BE2C (cell line): ENCODE data around the gene NFKBIB.
A peak's percentile ranks its signal among the peaks of the same experiment; 100 is the strongest.

Experiments used
- DNase-seq: peaks from one replicate; pipeline ENCODE4 v3.0.0-alpha.2; 2020
- H3K27me3 ChIP-seq: fragments of 250-450 bp; sonication (Bioruptor Pico); 2 replicates; pipeline ENCODE4 v1.5.1; 2020; ENCODE audit warnings: mild to moderate bottlenecking
- H3K36me3 ChIP-seq: fragments of 250-450 bp; sonication (Bioruptor Pico); 2 replicates; pipeline ENCODE4 v1.5.1; 2020; ENCODE audit warnings: mild to moderate bottlenecking
- H3K4me1 ChIP-seq: fragments of 250-450 bp; sonication (Bioruptor Pico); 2 replicates; pipeline ENCODE4 v1.5.1; 2020
- H3K4me3 ChIP-seq: 2 replicates; pipeline ENCODE4 v1.5.1; 2011; ENCODE audit warnings: low read depth, low read length
- H3K9me3 ChIP-seq: fragments of 250-450 bp; sonication (Bioruptor Pico); 2 replicates; pipeline ENCODE4 v1.5.1; 2020
- TF ChIP-seq, protein P1 (sequence below): IDR thresholded peaks from 2 replicates; pipeline ENCODE4 v1.5.1; 2012; ENCODE audit warnings: mild to moderate bottlenecking, low read depth, low read length

The NFKBIB gene

GRCh38 chr19:38946229-38947010 lies 46.7 kb downstream of the NFKBIB start:
- no peak overlapping the region for H3K4me3 ChIP-seq
- H3K9me3 ChIP-seq, result no peaks in the 10 kb centered on the region
- TF ChIP-seq, protein P1, sequence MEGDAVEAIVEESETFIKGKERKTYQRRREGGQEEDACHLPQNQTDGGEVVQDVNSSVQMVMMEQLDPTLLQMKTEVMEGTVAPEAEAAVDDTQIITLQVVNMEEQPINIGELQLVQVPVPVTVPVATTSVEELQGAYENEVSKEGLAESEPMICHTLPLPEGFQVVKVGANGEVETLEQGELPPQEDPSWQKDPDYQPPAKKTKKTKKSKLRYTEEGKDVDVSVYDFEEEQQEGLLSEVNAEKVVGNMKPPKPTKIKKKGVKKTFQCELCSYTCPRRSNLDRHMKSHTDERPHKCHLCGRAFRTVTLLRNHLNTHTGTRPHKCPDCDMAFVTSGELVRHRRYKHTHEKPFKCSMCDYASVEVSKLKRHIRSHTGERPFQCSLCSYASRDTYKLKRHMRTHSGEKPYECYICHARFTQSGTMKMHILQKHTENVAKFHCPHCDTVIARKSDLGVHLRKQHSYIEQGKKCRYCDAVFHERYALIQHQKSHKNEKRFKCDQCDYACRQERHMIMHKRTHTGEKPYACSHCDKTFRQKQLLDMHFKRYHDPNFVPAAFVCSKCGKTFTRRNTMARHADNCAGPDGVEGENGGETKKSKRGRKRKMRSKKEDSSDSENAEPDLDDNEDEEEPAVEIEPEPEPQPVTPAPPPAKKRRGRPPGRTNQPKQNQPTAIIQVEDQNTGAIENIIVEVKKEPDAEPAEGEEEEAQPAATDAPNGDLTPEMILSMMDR, result no peak
- H3K4me1 ChIP-seq, result no peaks in the 10 kb centered on the region
- H3K27me3 ChIP-seq, result no peaks in the 10 kb centered on the region
- DNase-seq, result no peak
- H3K36me3 ChIP-seq, result peaks cover 5% of the 10 kb centered on the region; the same call in 1 of the 2 replicates

DNA sequence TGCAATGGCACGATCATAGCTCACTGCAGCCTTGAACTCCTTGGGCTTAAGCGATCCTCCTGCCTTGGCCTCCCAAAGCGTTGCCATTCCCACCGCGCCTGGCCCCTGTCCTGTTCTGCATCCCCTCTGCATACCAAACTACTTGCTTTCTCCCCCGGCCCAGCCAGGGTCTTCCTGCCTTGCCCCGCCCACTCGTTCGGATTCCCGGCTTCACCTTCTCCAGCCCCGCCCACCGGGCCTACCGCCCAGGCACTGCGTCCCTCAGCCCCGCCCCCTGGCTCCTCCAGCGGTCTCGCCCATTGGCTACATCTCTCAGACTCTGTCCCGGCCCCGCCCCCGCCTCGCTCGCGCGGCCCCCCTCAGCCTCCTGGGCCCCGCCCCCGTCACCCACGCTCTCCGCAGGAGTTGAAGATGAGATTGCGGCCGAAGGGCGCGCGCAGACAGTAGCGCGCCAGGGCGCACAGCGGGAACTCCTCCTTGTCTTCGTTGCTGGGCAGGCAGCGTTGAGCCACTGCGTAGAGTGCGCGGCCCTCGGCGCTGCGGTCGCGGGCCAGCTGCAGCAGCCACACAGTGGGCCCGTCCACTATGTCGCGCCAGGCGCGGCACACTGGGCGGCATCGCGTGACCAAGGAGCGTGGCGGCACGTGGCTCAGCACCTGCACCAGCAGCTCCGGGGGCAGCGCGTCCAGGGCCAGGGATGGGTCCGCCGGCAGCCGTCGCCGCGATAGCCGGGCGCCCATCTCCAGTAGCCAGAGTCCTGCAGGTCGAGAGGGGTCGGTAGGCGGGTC lies 50.0 kb downstream of the NFKBIB start:
- peaks cover 5% of the 10 kb centered on the region; the same call in 1 of the 2 replicates for H3K36me3 ChIP-seq
- H3K4me3 ChIP-seq, result peak overlapping the region; percentile 41
- DNase-seq, result peak; percentile 100
- H3K9me3 ChIP-seq, result no peaks in the 10 kb centered on the region
- TF ChIP-seq, protein P1, result no peak
- H3K4me1 ChIP-seq, result no peaks in the 10 kb centered on the region
- no peaks in the 10 kb centered on the region for H3K27me3 ChIP-seq

- TF ChIP-seq, protein P1, result no peak
- Histone ChIP-seq H3K27me3 (no peaks in the 10 kb centered on the region), H3K9me3 (no peaks in the 10 kb centered on the region), H3K4me3 (no peak overlapping the region), H3K4me1 (no peaks in the 10 kb centered on the region), H3K36me3 (peaks cover 5% of the 10 kb centered on the region; the same call in 1 of the 2 replicates)
- no peak for DNase-seq
Observed at GRCh38 chr19:38951187-38951586, 51.4 kb downstream of the NFKBIB start.

GRCh38 chr19:38952395-38953165 lies 52.8 kb downstream of the NFKBIB start:
- Histone ChIP-seq H3K27me3 (no peaks in the 10 kb centered on the region), H3K36me3 (no peaks in the 10 kb centered on the region; the same call in 1 of the 2 replicates), H3K4me3 (no peak overlapping the region), H3K9me3 (no peaks in the 10 kb centered on the region), H3K4me1 (no peaks in the 10 kb centered on the region)
- TF ChIP-seq, protein P1, result peak; percentile 69
- DNase-seq, result peak; percentile 62

DNA sequence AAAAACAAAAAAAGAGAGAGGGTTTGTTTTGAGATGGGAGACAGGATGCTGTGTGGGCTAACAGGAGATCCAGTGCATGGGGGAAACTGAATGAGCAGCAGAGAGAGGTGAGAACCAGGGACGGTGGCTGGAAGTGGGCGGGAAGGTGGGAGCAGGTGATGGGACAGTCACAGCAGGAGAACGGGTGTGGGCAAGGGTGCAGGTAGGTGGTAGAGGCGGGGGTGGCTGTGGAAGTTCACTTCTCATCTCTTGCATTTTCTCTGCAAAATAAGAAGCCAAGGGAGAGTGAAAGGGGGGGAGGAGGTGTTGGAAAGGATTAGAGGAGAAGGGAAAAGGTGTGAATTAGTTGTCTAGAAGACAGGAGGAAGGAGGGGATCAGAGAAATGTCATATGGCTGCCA lies 53.9 kb downstream of the NFKBIB start:
- DNase-seq, result no peak
- TF ChIP-seq, protein P1, result no peak
- H3K4me1 ChIP-seq, result no peaks in the 10 kb centered on the region
- H3K4me3 ChIP-seq, result no peak overlapping the region
- no peaks in the 10 kb centered on the region; the same call in 1 of the 2 replicates for H3K36me3 ChIP-seq
- no peaks in the 10 kb centered on the region for H3K9me3 ChIP-seq
- H3K27me3 ChIP-seq, result no peaks in the 10 kb centered on the region
